GM12874 (cell line): ENCODE measurements around the gene CLTB.

ENCODE experiments used
- TF ChIP-seq, protein P1 (sequence below): IDR thresholded peaks from 2 replicates; pipeline ENCODE4 v1.5.1; 2011; ENCODE audit warnings: low read depth, mild to moderate bottlenecking, control low read depth, low read length, moderate library complexity; ENCODE audit not compliant: insufficient read depth

The CLTB gene

DNA sequence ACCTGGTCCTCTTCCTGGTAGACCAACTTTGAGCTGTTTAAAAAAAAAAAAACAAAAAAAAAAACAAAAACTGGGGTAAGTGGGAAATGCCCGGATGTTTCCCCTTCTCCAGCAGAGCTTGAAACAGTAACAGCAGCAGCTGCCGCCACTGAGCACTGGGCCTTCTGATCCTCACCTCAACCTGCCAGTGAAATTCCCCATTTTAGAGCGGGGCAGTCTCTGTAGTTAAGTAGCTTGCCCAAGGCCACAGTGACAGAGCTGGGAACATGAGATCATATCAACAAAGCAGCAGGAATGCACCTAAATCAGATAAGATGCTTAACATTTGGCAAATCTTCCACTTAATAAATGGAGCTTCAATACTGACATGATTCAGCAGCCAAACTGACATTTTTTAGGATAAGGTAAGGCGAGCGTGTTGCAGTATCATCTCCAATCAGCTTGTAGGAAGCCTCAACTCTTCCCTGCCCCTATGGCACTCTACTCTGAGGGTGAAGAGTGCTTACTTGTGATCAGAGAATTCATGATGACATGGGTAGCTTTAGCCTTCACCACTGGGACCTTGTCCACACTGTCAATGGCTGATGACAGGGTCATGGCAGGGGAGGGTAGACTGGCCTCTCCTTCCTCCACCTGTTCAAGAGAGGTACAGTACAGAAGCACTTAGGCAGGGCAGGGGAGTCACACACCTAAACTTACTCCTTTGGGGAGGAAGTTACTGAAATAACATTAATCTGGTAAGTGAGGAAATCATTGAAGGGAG, 64.0 kb downstream of the CLTB start:
- TF ChIP-seq, protein P1, sequence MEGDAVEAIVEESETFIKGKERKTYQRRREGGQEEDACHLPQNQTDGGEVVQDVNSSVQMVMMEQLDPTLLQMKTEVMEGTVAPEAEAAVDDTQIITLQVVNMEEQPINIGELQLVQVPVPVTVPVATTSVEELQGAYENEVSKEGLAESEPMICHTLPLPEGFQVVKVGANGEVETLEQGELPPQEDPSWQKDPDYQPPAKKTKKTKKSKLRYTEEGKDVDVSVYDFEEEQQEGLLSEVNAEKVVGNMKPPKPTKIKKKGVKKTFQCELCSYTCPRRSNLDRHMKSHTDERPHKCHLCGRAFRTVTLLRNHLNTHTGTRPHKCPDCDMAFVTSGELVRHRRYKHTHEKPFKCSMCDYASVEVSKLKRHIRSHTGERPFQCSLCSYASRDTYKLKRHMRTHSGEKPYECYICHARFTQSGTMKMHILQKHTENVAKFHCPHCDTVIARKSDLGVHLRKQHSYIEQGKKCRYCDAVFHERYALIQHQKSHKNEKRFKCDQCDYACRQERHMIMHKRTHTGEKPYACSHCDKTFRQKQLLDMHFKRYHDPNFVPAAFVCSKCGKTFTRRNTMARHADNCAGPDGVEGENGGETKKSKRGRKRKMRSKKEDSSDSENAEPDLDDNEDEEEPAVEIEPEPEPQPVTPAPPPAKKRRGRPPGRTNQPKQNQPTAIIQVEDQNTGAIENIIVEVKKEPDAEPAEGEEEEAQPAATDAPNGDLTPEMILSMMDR, result no peak

- TF ChIP-seq, protein P1, result no peak
These were observed 65.9 kb downstream of the CLTB start for GRCh38 chr5:176350416-176350815.

DNA sequence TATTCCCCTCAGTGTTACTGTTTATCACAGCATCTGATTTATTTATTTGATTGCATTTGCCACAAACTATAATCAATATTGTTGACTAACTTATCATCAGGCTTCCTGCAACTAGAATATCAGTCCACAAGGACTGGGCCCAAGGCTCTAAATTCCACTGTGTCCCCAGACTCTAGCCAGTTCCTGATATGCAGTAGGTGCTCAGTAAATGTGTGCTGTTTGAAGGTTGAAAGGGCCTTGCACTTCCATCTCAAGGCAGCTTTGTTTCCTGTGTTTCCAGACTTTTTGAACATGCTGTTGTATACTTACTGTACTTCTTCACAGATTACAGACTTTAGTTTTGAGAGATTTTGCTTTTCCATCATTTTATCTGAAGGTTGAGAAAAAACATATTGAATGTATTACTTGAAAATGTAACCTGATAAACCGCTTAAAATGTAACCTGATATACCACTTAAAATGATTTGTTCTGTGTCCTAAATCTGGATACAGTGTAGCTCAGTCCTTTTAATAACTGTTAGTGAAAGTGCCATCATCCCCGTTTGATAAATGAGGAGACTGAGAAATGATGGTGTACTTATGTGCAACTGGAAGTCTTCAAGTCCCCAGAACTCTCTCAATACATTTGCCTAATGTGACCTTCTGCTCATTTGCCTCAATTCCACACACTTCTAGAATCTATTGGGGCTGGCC, 73.4 kb downstream of the CLTB start:
- TF ChIP-seq, protein P1, result no peak
